ENCODE results near the gene FBXO41.
"Not testable (repeated sequence)": the region's sequence is repeated elsewhere in the genome, so short reads cannot be mapped to it uniquely, and the experiment has no call there.

Gene FBXO41

DNA sequence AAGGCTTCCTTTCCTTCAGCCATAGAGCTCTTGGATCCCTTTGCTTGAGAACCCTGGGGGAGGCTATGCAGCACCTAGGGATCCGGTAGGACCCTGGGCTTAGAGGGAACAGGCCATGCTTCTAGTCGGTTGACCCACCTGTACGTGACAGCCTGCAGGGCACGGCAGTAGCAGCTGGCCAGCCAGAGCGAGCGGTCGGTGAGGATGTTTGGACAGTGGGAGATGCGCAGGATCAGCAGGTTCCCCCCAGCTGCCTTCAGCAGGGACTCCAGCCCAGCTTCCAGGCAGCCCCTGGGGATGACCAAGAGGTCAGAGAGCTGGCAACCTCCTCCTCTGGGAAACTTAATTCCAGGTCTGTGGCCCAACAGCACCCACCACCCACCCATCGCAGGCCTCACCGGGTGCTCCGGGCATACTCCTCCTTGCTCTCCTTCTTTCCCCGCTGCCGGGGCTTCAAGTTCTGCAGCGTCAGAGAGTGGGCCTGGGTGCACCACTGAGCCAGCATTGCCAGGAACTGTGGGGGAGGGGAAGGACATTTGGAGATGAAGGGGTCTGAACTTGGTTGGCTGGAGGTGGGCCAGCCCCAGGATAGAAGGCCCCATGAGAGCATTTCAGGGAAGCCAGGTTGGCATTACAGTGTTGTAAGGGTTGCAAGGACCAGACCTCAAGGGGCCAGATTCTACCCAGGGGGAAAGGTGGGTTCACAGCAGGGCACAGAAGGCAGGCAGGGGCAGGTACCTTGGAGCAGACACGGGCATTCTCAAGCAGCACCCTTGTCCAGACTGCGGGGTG, 20.5 kb downstream of the FBXO41 start:
- no peak for DNase-seq (ENCODE audit: low read depth in 4 of 4, low spot score in 1 of 4)

DNA sequence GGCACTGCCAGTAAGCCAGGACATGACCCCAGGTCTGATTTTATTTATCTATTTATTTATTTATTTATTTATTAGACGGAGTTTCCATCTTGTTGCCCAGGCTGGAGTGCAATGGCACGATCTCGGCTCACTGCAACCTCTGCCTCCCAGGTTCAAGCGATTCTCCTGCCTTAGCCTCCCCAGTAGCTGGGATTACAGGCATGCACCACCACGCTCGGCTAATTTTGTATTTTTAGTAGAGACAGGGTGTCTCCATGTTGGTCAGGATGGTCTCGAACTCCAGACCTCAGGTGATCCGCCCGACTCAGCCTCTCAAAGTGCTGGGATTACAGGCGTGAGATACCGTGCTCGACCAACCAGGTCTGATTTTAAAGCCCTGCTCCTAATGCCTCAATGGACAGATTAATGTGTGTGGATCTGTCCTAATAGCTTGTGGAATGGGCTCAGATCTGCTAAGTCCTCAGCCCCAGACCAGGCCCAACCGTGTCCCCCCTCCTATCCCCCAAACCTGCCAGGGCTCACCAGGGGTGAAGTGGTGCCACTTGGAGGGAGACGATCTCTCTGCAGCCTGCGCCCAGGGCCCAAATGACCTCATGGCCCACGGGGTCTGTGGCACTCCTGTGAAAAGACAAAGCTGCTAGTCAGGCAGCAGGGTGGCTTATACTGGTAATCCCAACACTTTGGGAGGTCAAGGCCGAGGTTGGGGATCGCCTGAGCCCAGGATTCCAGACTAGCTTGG, 21.4 kb downstream of the FBXO41 start:
- not testable (repeated sequence) for DNase-seq (ENCODE audit: low read depth in 4 of 4, low spot score in 1 of 4)

GRCh38 chr2:73262108-73262651, 22.1 kb downstream of the FBXO41 start:
- no peak for DNase-seq (ENCODE audit: low read depth in 4 of 4, low spot score in 1 of 4)

- DNase-seq (ENCODE audit: low read depth in 4 of 4, low spot score in 1 of 4): no peak
Observed at GRCh38 chr2:73260338-73260984, 23.8 kb downstream of the FBXO41 start.

DNA sequence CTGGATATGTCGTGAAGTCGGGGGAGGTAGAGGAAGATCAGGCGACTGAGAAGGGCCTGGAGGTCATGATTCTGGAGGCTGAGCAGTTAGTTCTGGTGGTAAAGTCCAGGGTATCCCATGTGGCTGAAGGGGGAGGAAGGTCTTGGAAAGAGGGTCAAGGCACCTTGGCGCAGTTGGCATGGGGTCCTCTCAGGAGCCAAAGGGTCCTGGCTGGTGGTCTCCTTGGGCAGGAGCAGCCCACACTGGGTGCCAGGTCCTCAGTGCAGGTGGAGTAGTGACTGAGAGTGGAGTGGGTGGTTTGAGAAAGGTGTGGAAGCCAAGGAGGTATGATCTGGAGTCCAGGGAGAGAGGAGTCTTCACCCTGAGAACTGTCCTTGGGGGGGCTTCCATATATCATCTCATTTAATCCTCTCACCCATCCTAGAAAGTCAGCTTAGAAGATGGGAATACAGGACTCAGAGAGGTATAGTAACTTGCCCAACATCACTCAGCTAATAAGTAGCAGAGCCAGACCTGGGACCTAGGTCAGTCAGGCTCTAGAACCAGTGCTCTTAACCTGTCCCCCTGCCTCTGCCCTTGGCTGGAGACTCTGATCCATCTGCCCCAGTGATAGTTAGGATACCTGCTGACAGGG, 24.5 kb downstream of the FBXO41 start:
- DNase-seq (ENCODE audit: low read depth in 4 of 4, low spot score in 1 of 4): no peak

- DNase-seq (ENCODE audit: low read depth in 4 of 4, low spot score in 1 of 4): no peak
Observed at GRCh38 chr2:73259276-73259675, 25.0 kb downstream of the FBXO41 start.

GRCh38 chr2:73258913-73259215, 25.4 kb downstream of the FBXO41 start:
- no peak for DNase-seq (ENCODE audit: low read depth in 4 of 4, low spot score in 1 of 4)

GRCh38 chr2:73258186-73258912, 25.9 kb downstream of the FBXO41 start:
- no peak for DNase-seq (ENCODE audit: low read depth in 4 of 4, low spot score in 1 of 4)

DNA sequence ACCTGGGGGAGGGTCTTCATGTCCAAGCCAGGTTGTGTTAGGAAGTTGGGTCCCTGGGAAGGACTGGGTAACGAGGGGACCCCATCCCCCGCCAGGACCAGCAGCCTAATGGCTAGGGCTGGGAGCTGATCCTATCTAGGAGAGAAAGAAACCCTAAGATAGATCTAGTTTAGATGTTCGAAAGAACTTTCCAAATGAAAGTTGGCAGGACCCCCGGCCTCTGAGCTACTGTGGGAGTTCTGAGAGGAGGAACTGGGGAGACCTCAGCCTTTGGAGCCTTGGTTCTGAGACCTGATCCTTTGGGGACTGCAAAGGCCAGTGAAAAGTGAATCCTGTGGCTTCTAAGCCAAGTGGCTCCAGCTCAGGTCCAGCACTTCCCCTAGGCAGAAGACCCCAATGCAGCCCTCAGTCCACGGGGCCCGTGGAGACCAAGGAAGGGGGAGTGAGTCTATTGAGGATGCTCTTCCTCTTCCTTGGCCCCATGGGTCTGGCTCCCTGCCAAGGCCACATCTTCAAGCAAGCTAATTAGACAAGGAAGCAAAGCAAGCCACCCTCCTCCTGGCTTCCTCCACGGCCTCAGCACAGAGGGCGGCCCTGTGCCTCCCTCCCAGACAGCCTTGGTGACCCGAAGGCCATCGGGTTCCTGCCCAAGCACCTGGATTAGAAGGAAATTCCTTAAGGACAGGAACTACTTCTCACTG, 26.7 kb downstream of the FBXO41 start:
- DNase-seq (ENCODE audit: low read depth in 4 of 4, low spot score in 1 of 4): no peak

DNA sequence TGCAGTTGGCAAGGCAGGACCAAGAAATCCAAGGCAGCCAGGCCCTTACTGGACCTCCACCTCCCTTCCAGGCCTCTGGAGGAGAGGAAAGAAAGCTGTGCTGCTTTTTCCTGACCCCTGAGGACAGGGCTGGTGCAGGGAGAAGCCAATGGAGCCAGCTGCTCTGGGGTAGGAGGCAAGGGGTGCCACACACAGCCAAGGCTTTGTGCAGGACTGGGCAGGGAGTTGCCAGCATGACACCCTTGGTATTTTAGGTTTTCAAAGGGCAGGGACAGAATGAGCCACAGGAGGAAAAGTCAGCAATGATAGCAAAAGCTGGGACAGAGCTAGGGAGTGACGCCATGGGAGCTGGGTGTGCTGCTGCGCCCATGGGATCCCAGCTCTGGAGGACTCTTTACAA, 27.3 kb downstream of the FBXO41 start:
- DNase-seq (ENCODE audit: low read depth in 4 of 4, low spot score in 1 of 4): no peak

- no peak for DNase-seq (ENCODE audit: low read depth in 4 of 4, low spot score in 1 of 4)
Observed at GRCh38 chr2:73256618-73256922, 27.7 kb downstream of the FBXO41 start.

DNA sequence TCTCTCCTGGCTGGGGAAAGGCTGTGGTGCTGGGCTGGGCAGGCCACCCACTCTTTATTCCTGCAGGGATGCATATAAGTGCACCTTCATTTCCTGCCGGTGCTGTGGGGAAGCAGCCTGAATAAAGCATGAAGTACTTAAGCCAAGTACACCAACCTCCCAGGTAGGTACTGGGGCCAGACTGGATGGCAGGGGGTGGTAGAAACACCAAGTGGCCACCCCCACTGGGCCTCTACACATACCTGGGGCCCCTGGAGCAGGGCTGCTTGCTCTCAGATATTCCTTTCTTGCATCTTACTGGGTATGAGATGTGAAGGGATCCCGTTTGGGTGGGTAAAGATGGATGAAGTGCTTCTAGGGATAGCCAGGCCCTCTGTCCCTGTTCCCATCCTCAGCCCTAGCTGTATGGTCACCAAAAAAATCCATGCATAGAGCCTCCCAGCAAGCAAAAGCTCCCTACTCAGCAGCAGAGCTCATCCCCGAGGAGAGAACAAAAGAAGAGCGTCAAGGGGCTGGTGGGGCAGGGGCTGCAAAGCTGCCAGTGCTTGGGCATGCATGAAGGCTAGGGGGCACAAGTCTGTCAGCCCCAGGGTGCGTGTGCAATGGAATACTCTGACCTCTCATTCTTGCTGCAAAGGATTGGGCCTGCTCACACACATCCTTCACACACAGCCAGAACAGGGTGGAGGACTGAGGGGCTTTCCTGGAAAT, 28.2 kb downstream of the FBXO41 start:
- DNase-seq (ENCODE audit: low read depth in 4 of 4, low spot score in 1 of 4): no peak

GRCh38 chr2:73255007-73255644, 29.2 kb downstream of the FBXO41 start:
- no peak for DNase-seq (ENCODE audit: low read depth in 4 of 4, low spot score in 1 of 4)

GRCh38 chr2:73254343-73255006, 29.8 kb downstream of the FBXO41 start:
- no peak for DNase-seq (ENCODE audit: low read depth in 4 of 4, low spot score in 1 of 4)

GRCh38 chr2:73253901-73254300, 30.4 kb downstream of the FBXO41 start:
- no peak for DNase-seq (ENCODE audit: low read depth in 4 of 4, low spot score in 1 of 4)

DNA sequence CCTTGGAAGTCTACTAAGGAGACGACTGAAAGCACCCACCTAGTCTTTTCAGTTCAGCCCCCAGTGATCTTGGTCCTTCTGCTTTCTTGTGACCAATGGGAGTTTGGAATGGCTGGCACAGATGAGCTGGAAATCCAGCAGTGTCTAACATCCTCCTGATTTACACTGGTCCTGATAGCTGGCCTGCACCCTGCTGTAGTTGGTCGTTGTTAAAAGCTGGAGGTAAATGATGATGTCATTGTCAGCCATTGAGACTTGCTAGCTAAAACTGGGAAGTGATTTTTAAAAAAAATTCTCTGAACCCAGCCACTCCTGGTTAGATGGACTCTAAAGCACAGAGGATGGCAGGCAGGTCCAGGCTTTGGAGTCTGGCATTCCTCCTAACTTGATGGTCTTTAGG, 30.9 kb downstream of the FBXO41 start:
- DNase-seq (ENCODE audit: low read depth in 4 of 4, low spot score in 1 of 4): no peak

GRCh38 chr2:73252238-73253027, 31.8 kb downstream of the FBXO41 start:
- no peak for DNase-seq (ENCODE audit: low read depth in 4 of 4, low spot score in 1 of 4)
